HCT116 (cell line): Measurements from ENCODE around the gene FLNC. TPM values are rescaled to one million over a fixed set of nuclear protein-coding genes. Genes with fewer than 3 reads are reported as not detected.

ENCODE experiments used
- ATAC-seq: fragments of 200-7000 bp; cut with Tn5 transposase; 2 replicates; pipeline ENCODE4 v1.9.1; 2020; ENCODE audit warnings: mild to moderate bottlenecking, moderate library complexity
- BruUV-seq: library from RNA; stranded (reverse); fragments of 400-500 nt; replicated peaks from 2 replicates; lab custom pipeline; 2021; lab: Mats Ljungman, UMichigan
- CTCF ChIA-PET: fragments of 300-600 bp; sonication (Branson Sonifier 250); formaldehyde crosslinking; loops from one replicate; lab custom pipeline; 2021; ENCODE audit warnings: antibody characterized with exemption; lab: Charles Lee
- POLR2A ChIA-PET: fragments of 300-600, 350-600 bp; sonication (Branson Sonifier 250); formaldehyde crosslinking; loops from one replicate; lab custom pipeline; 2021; ENCODE audit warnings: antibody characterized with exemption; lab: Charles Lee
- RAD21 ChIA-PET, 2 experiments: fragments of 300-600 bp; sonication (Branson Sonifier 250); formaldehyde crosslinking; loops; one replicate each; lab custom pipeline; 2023; ENCODE audit warnings: low total read pairs in 2 of 2; ENCODE audit not compliant: uncharacterized antibody in 2 of 2, unreplicated experiment in 2 of 2, low non-redundant PET in 1 of 2; lab: Charles Lee
- DNase-seq: peaks from one replicate; pipeline ENCODE4 v3.0.0-alpha.2; 2010; ENCODE audit warnings: low read depth, low spot score
- H2AFZ ChIP-seq: fragments of 200-600 bp; shearing (Covaris generic), sonication (generic); 2 replicates; pipeline ENCODE4 v1.6.1; 2017; ENCODE audit warnings: low read depth, mixed run types, mixed read lengths, antibody characterized with exemption, low read length; ENCODE audit not compliant: poor library complexity, severe bottlenecking
- H3K27ac ChIP-seq: 2 replicates; pipeline ENCODE4 v1.5.1; 2012; ENCODE audit warnings: low read depth, low read length
- H3K27me3 ChIP-seq: fragments of 200-600 bp; sonication (generic); 2 replicates; pipeline ENCODE4 v1.6.1; 2016; ENCODE audit warnings: mixed run types, low read length, mixed read lengths; ENCODE audit not compliant: insufficient read depth
- H3K36me3 ChIP-seq, 2 experiments: fragments of 200-500 bp in 1 of 2; fragments of 200-600 bp in 1 of 2; sonication (Bioruptor generic) in 1 of 2; sonication (generic) in 1 of 2; 2 replicates each; pipeline versions ENCODE4 v1.5.1 to v1.6.1; 2014 to 2016; ENCODE audit warnings: low read length in 2 of 2, inconsistent platforms in 1 of 2, mixed read lengths in 1 of 2, mixed run types in 1 of 2; ENCODE audit not compliant: insufficient read depth in 2 of 2, control insufficient read depth in 1 of 2
- H3K4me1 ChIP-seq, 2 experiments: fragments of 200-600 bp in 1 of 2; sonication (generic) in 1 of 2; 2 replicates each; pipeline versions ENCODE4 v1.5.1 to v1.6.1; 2012 to 2017; ENCODE audit warnings: low read length in 2 of 2, inconsistent platforms in 1 of 2, mild to moderate bottlenecking in 1 of 2, mixed read lengths in 1 of 2, mixed run types in 1 of 2, moderate library complexity in 1 of 2; ENCODE audit not compliant: insufficient read depth in 2 of 2, control insufficient read depth in 1 of 2
- H3K4me2 ChIP-seq: fragments of 200-600 bp; sonication (generic); 2 replicates; pipeline ENCODE4 v1.6.1; 2017; ENCODE audit warnings: mixed run types, low read length, mixed read lengths
- H3K4me3 ChIP-seq, 2 experiments: fragments of 200-600 bp in 1 of 2; sonication (generic) in 1 of 2; replicated peaks in 1 of 2; 2 replicates each; pipeline ENCODE4 v1.5.1; 2011 to 2016; ENCODE audit warnings: low read length in 2 of 2, control low read depth in 1 of 2, low read depth in 1 of 2, mild to moderate bottlenecking in 1 of 2, mixed read lengths in 1 of 2, mixed run types in 1 of 2
- H3K79me2 ChIP-seq: fragments of 200-600 bp; sonication (generic); 2 replicates; pipeline ENCODE4 v1.6.1; 2017; ENCODE audit warnings: mild to moderate bottlenecking, mixed run types, low read length, moderate library complexity, mixed read lengths; ENCODE audit not compliant: insufficient read depth
- H3K9ac ChIP-seq: fragments of 200-600 bp; sonication (generic); 2 replicates; pipeline ENCODE4 v1.6.1; 2016; ENCODE audit warnings: low read length, mixed read lengths
- H3K9me2 ChIP-seq: fragments of 200-600 bp; sonication (generic), shearing (Covaris generic); 2 replicates; pipeline ENCODE4 v1.6.1; 2017; ENCODE audit warnings: mixed run types, mild to moderate bottlenecking, moderate library complexity; ENCODE audit not compliant: insufficient read depth
- H3K9me3 ChIP-seq, 2 experiments: fragments of 200-500 bp in 1 of 2; fragments of 200-600 bp in 1 of 2; sonication (Bioruptor generic) in 1 of 2; sonication (generic) in 1 of 2; 2 replicates each; pipeline ENCODE4 v1.6.1; 2014 to 2017; ENCODE audit warnings: low read length in 2 of 2, mixed read lengths in 2 of 2, inconsistent platforms in 1 of 2, low read depth in 1 of 2, mild to moderate bottlenecking in 1 of 2, mixed run types in 1 of 2, moderate library complexity in 1 of 2; ENCODE audit not compliant: control insufficient read depth in 1 of 2, insufficient read depth in 1 of 2
- H4K20me1 ChIP-seq: fragments of 200-600 bp; sonication (generic), shearing (Covaris generic); 2 replicates; pipeline ENCODE4 v1.6.1; 2017; ENCODE audit warnings: mixed run types, mild to moderate bottlenecking, moderate library complexity; ENCODE audit not compliant: insufficient read depth
- CBX3 ChIP-seq: IDR thresholded peaks from 2 replicates; pipeline ENCODE4 v1.6.1; 2012; ENCODE audit warnings: low read depth
- CEBPB ChIP-seq: IDR thresholded peaks from 2 replicates; pipeline ENCODE4 v1.6.1; 2012; ENCODE audit warnings: low read depth
- CTCF ChIP-seq, 3 experiments: fragments of 200-600 bp in 1 of 3; sonication (generic) in 1 of 3; IDR thresholded peaks in 2 of 3; conservative IDR thresholded peaks in 1 of 3; 2 replicates each; pipeline ENCODE4 v1.5.1; 2012 to 2017; ENCODE audit warnings: low read depth in 2 of 3, low read length in 2 of 3, antibody characterized with exemption in 1 of 3, borderline replicate concordance in 1 of 3, control low read depth in 1 of 3, mild to moderate bottlenecking in 1 of 3, mixed read lengths in 1 of 3, mixed run types in 1 of 3, moderate library complexity in 1 of 3; ENCODE audit not compliant: insufficient read depth in 1 of 3
- EGR1 ChIP-seq: IDR thresholded peaks from 2 replicates; pipeline ENCODE4 v1.6.1; 2012; ENCODE audit warnings: low read depth
- ELF1 ChIP-seq: IDR thresholded peaks from 2 replicates; pipeline ENCODE4 v1.6.1; 2012; ENCODE audit warnings: low read depth, borderline replicate concordance
- EZH2 ChIP-seq: fragments of 200-600 bp; sonication (generic); IDR thresholded peaks from 2 replicates; pipeline ENCODE4 v1.6.1; 2017; ENCODE audit warnings: antibody characterized with exemption, mixed run types
- EZH2phosphoT487 ChIP-seq: fragments of 200-600 bp; IDR thresholded peaks from 2 replicates; pipeline ENCODE4 v1.6.1; 2018; ENCODE audit warnings: antibody characterized with exemption, borderline replicate concordance
- FOSL1 ChIP-seq: IDR thresholded peaks from 2 replicates; pipeline ENCODE4 v1.6.1; 2012; ENCODE audit warnings: low read depth
- JUND ChIP-seq: IDR thresholded peaks from 2 replicates; pipeline ENCODE4 v1.6.1; 2012
- MAX ChIP-seq: IDR thresholded peaks from 2 replicates; pipeline ENCODE4 v1.6.1; 2012
- POLR2A ChIP-seq: IDR thresholded peaks from 2 replicates; pipeline ENCODE4 v1.7.0; 2011; ENCODE audit warnings: borderline replicate concordance; ENCODE audit not compliant: insufficient read depth, insufficient read length; ENCODE audit errors: extremely low read depth
- POLR2AphosphoS5 ChIP-seq: IDR thresholded peaks from 2 replicates; pipeline ENCODE4 v1.6.1; 2011; ENCODE audit warnings: mild to moderate bottlenecking, low read depth, low read length, moderate library complexity
- RAD21 ChIP-seq: IDR thresholded peaks from 2 replicates; pipeline ENCODE4 v1.6.1; 2012; ENCODE audit warnings: low read depth, mild to moderate bottlenecking
- REST ChIP-seq: IDR thresholded peaks from 2 replicates; pipeline ENCODE4 v1.6.1; 2012; ENCODE audit warnings: low read depth
- SIN3A ChIP-seq: IDR thresholded peaks from 2 replicates; pipeline ENCODE4 v1.6.1; 2012; ENCODE audit warnings: low read depth
- SP1 ChIP-seq: IDR thresholded peaks from 2 replicates; pipeline ENCODE4 v1.6.1; 2012; ENCODE audit warnings: low read depth
- SRF ChIP-seq: IDR thresholded peaks from 2 replicates; pipeline ENCODE4 v1.6.1; 2012; ENCODE audit warnings: low read depth
- TCF7L2 ChIP-seq: IDR thresholded peaks from 2 replicates; pipeline ENCODE4 v1.7.0; 2011; ENCODE audit warnings: borderline replicate concordance, inconsistent platforms; ENCODE audit not compliant: insufficient read depth, insufficient read length; ENCODE audit errors: extremely low read depth
- ZBTB33 ChIP-seq: IDR thresholded peaks from 2 replicates; pipeline ENCODE4 v1.6.1; 2011; ENCODE audit warnings: mild to moderate bottlenecking, low read length, moderate library complexity; ENCODE audit not compliant: insufficient replicate concordance; ENCODE audit errors: extremely low read depth
- ZFX ChIP-seq: fragments of 450-650 bp; IDR thresholded peaks from 2 replicates; pipeline ENCODE4 v1.6.1; 2017
- intact Hi-C: fragments of 100-400 bp; cut with micrococcal nuclease; formaldehyde crosslinking; loops from 2 replicates; pipeline ENCODE4 v1.10.0; 2022
- total RNA-seq: library from RNA; stranded (reverse); gene quantifications from one replicate; pipeline ENCODE4 v1.2.1, GENCODE V29; 2021; ENCODE audit not compliant: unreplicated experiment

Gene FLNC
- total RNA-seq, 1 experiment from 2014 or later: 42.8 TPM

GRCh38 chr7:128781126-128781525, 49.1 kb upstream of the FLNC start:
- ChIA-PET POLR2A (no interaction called here), CTCF (no interaction called here), RAD21 (no interaction called here)
- intact Hi-C loops: no loop called here
- no peaks in the 10 kb centered on the region for H4K20me1 ChIP-seq
- H2AFZ ChIP-seq: no peak overlapping the region
- DNase-seq (no peak), ATAC-seq (no peak)
- H3K27ac ChIP-seq: no peak overlapping the region
- H3K4me1 ChIP-seq: no peaks in the 10 kb centered on the region
- no peak for TF ChIP-seq POLR2A
- TF ChIP-seq ELF1: no peak
- no peak for TF ChIP-seq TCF7L2
- no peak for TF ChIP-seq CBX3
- TF ChIP-seq JUND: no peak
- TF ChIP-seq ZFX: no peak
- no peak for TF ChIP-seq EZH2phosphoT487
- no peak for TF ChIP-seq CTCF (IDR thresholded peaks at IDR 0.05 in 2 of 3, conservative IDR thresholded peaks at IDR 0.05 in 1 of 3; ENCODE audit: borderline replicate concordance in 1 of 3, insufficient read depth in 1 of 3, low read depth in 2 of 3, low read length in 2 of 3)
- TF ChIP-seq ZBTB33: no peak
- TF ChIP-seq SRF: no peak
- TF ChIP-seq REST: no peak
- TF ChIP-seq MAX: no peak
- no peak for TF ChIP-seq SP1
- no peak for TF ChIP-seq SIN3A
- TF ChIP-seq EZH2: no peak
- TF ChIP-seq POLR2AphosphoS5: no peak
- TF ChIP-seq EGR1: no peak
- no peak for TF ChIP-seq RAD21
- TF ChIP-seq CEBPB: no peak
- TF ChIP-seq FOSL1: no peak
- no TSS peak for BruUV-seq
- no peak overlapping the region for H3K4me3 ChIP-seq
- H3K79me2 ChIP-seq: no peaks in the 10 kb centered on the region
- no peak overlapping the region for H3K4me2 ChIP-seq
- no peak overlapping the region for H3K9ac ChIP-seq
- H3K27me3 ChIP-seq: no peaks in the 10 kb centered on the region
- H3K36me3 ChIP-seq: no peaks in the 10 kb centered on the region
- H3K9me3 ChIP-seq: no peaks in the 10 kb centered on the region
- H3K9me2 ChIP-seq: no peaks in the 10 kb centered on the region
